HepG2 (cell line): ENCODE measurements around the gene TMEM229B. TPM values are rescaled to one million over a fixed set of nuclear protein-coding genes. Genes with fewer than 3 reads are reported as not detected.

Source experiments
- CCAR2 ChIP-seq: fragments of 200-400 bp; formaldehyde crosslinking; optimal IDR thresholded peaks from 2 replicates; pipeline ENCODE3; 2018; ENCODE audit warnings: low read depth, mild to moderate bottlenecking, low read length, moderate library complexity
- ELF1 ChIP-seq: sonication (generic); formaldehyde crosslinking; IDR thresholded peaks from 2 replicates; pipeline ENCODE4 v1.4.0; 2020; ENCODE audit warnings: missing genetic modification reagents
- HOXA3 ChIP-seq: sonication (generic); formaldehyde crosslinking; IDR thresholded peaks from 2 replicates; pipeline ENCODE4 v1.5.0; 2020; ENCODE audit warnings: missing genetic modification reagents
- MED1 ChIP-seq: sonication (generic); formaldehyde crosslinking; IDR thresholded peaks from 2 replicates; pipeline ENCODE4 v1.4.0; 2020; ENCODE audit warnings: missing genetic modification reagents
- MYC ChIP-seq: sonication (generic); formaldehyde crosslinking; IDR thresholded peaks from 2 replicates; pipeline ENCODE4 v1.9.0; 2021; ENCODE audit warnings: missing genetic modification reagents, borderline replicate concordance
- PLRG1 ChIP-seq: fragments of 450-650 bp; conservative IDR thresholded peaks from 2 replicates; pipeline ENCODE4 v1.6.1; 2016
- RFX1 ChIP-seq: fragments of 450-650 bp; IDR thresholded peaks from 2 replicates; pipeline ENCODE4 v1.6.1; 2017
- RFX5 ChIP-seq: IDR thresholded peaks from 2 replicates; pipeline ENCODE4 v1.6.1; 2011; ENCODE audit warnings: low read depth, low read length, improper control_type of control experiment
- SRF ChIP-seq: IDR thresholded peaks from 2 replicates; pipeline ENCODE4 v1.6.1; 2011; ENCODE audit warnings: mild to moderate bottlenecking, low read depth, low read length, moderate library complexity
- SRSF1 ChIP-seq: fragments of 200-400 bp; formaldehyde crosslinking; optimal IDR thresholded peaks from 2 replicates; pipeline ENCODE3; 2017; ENCODE audit warnings: mild to moderate bottlenecking, low read depth, low read length, moderate library complexity
- TEAD3 ChIP-seq: optimal IDR thresholded peaks from 2 replicates; pipeline ENCODE3; 2016; ENCODE audit warnings: borderline replicate concordance
- WIZ ChIP-seq: sonication (generic); formaldehyde crosslinking; IDR thresholded peaks from 2 replicates; pipeline ENCODE4 v1.5.1; 2020; ENCODE audit warnings: mild to moderate bottlenecking, missing genetic modification reagents
- ZNF225 ChIP-seq: sonication (generic); formaldehyde crosslinking; IDR thresholded peaks from 2 replicates; pipeline ENCODE4 v1.4.0; 2020; ENCODE audit warnings: mild to moderate bottlenecking, missing genetic modification reagents
- ZNF484 ChIP-seq: sonication (generic); formaldehyde crosslinking; IDR thresholded peaks from 2 replicates; pipeline ENCODE4 v1.5.1; 2020; ENCODE audit warnings: mild to moderate bottlenecking, low read depth, missing genetic modification reagents, borderline replicate concordance
- polyA plus RNA-seq, 8 experiments: library from polyadenylated mRNA; depleted of rRNA in 3 of 8; stranded (reverse) in 7 of 8; unstranded in 1 of 8; fragments of >200 nt; fragmentation: Illumina TruSeq in 4 of 8; extraction: Trizol in 4 of 8; gene quantifications; 2 replicates each; pipeline versions ENCODE4 v1.2.1 to v1.2.3, GENCODE V29; 2011 to 2016; ENCODE audit warnings: low read depth in 4 of 8, missing spikeins in 1 of 8, mixed read lengths in 1 of 8; ENCODE audit not compliant: insufficient read depth in 1 of 8
- total RNA-seq, 5 experiments: library from RNA; depleted of rRNA; stranded (reverse); fragments of >200 nt; fragmentation: Illumina TruSeq; extraction: Trizol; gene quantifications; 2 replicates each; pipeline ENCODE4 v1.2.3, GENCODE V29; 2016; ENCODE audit warnings: low read depth in 1 of 5
- TF ChIP-seq, protein P1 (sequence below): sonication (generic); formaldehyde crosslinking; IDR thresholded peaks from 2 replicates; pipeline ENCODE4 v1.8.1; 2023; ENCODE audit warnings: mild to moderate bottlenecking, inconsistent platforms, moderate library complexity, missing genetic modification reagents, borderline replicate concordance
- TF ChIP-seq, protein P2 (sequence below): sonication (generic); formaldehyde crosslinking; IDR thresholded peaks from 2 replicates; pipeline ENCODE4 v1.4.0; 2020; ENCODE audit warnings: missing genetic modification reagents
- TF ChIP-seq, protein P3 (sequence below): sonication (generic); formaldehyde crosslinking; IDR thresholded peaks from 2 replicates; pipeline ENCODE4 v1.5.1; 2020; ENCODE audit warnings: mild to moderate bottlenecking, missing genetic modification reagents, moderate library complexity
- TF ChIP-seq, protein P4 (sequence below): IDR thresholded peaks from 2 replicates; pipeline ENCODE4 v1.6.1; 2016
- TF ChIP-seq, protein P5 (sequence below): sonication (generic); formaldehyde crosslinking; IDR thresholded peaks from 2 replicates; pipeline ENCODE4 v1.4.0; 2020; ENCODE audit warnings: missing genetic modification reagents

Gene TMEM229B
- total and polyA plus RNA-seq, 2 of the 13 experiments (the other 11 are each of a cell fraction or from before 2014, with no cell fraction given): 0.69 to 1.1 TPM

DNA sequence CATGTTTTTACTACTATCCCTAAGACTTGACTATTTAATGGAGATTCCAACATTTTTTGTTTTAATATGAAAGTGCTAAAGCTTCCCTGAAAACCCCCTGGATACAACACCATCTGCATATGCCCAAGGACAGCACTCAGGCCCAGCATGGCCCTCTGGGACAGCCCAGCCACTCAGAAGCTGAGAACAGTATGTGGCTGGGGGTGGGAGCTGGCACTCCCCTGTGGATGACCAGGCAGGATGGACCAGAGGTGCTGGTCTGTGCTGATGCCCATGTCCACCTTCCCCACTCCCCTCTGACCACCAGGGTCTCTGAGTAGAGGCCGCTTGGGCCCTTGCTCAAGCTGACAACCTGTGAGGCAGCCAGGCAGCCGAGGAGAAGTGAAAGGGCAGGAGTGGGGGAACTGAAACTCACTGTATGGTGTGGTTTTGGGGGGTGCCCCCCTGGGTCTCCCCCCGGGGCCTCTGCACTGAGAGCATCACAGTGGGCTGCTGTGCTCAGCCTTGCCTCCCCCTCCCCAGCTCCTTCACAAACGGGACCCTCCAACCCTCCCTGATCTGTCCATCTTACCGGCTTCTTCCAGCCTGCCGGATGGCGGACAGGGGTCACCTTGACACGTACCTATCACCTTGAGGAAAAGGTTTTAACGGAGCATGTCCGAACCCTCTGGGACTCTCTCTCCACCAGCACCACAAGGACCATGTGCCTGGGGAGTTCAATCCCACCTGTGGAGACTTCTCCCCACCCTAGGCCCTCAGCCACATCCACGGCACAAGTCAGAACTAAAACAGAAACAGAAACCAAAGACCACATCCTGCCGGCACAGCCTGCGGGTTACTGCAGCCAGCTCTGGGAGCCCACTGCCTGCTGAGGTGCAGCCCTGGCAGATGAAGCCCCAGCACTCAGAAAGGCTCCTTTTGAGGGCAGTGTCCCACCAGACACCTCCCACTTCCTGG, at the start of gene TMEM229B (continued):
- TF ChIP-seq, protein P1, sequence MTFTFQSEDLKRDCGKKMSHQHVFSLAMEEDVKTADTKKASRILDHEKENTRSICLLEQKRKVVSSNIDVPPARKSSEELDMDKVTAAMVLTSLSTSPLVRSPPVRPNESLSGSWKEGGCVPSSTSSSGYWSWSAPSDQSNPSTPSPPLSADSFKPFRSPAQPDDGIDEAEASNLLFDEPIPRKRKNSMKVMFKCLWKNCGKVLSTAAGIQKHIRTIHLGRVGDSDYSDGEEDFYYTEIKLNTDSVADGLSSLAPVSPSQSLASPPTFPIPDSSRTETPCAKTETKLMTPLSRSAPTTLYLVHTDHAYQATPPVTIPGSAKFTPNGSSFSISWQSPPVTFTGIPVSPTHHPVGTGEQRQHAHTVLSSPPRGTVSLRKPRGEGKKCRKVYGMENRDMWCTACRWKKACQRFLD (CRISPR knock-in tag): no peak
- TF ChIP-seq MED1 (CRISPR knock-in tag) (no peak), RFX1 (no peak), ZNF484 (CRISPR knock-in tag) (no peak), CCAR2 (no peak), SRSF1 (no peak), MYC (CRISPR knock-in tag) (peak; percentile 12; the same call in 1 of the 2 replicates), PLRG1 (no peak), ZNF225 (CRISPR knock-in tag) (0 out of 2 replicates have a peak, but pooled peaks have one; percentile 50), WIZ (CRISPR knock-in tag) (no peak), SRF (no peak), HOXA3 (CRISPR knock-in tag) (no peak), ELF1 (CRISPR knock-in tag) (peak; percentile 49; the same call in 1 of the 2 replicates), RFX5 (no peak), TEAD3 (peak; percentile 13)
- TF ChIP-seq, protein P2, sequence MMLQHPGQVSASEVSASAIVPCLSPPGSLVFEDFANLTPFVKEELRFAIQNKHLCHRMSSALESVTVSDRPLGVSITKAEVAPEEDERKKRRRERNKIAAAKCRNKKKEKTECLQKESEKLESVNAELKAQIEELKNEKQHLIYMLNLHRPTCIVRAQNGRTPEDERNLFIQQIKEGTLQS: no peak
- TF ChIP-seq, protein P3, sequence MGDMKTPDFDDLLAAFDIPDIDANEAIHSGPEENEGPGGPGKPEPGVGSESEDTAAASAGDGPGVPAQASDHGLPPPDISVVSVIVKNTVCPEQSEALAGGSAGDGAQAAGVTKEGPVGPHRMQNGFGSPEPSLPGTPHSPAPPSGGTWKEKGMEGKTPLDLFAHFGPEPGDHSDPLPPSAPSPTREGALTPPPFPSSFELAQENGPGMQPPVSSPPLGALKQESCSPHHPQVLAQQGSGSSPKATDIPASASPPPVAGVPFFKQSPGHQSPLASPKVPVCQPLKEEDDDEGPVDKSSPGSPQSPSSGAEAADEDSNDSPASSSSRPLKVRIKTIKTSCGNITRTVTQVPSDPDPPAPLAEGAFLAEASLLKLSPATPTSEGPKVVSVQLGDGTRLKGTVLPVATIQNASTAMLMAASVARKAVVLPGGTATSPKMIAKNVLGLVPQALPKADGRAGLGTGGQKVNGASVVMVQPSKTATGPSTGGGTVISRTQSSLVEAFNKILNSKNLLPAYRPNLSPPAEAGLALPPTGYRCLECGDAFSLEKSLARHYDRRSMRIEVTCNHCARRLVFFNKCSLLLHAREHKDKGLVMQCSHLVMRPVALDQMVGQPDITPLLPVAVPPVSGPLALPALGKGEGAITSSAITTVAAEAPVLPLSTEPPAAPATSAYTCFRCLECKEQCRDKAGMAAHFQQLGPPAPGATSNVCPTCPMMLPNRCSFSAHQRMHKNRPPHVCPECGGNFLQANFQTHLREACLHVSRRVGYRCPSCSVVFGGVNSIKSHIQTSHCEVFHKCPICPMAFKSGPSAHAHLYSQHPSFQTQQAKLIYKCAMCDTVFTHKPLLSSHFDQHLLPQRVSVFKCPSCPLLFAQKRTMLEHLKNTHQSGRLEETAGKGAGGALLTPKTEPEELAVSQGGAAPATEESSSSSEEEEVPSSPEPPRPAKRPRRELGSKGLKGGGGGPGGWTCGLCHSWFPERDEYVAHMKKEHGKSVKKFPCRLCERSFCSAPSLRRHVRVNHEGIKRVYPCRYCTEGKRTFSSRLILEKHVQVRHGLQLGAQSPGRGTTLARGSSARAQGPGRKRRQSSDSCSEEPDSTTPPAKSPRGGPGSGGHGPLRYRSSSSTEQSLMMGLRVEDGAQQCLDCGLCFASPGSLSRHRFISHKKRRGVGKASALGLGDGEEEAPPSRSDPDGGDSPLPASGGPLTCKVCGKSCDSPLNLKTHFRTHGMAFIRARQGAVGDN: peak; percentile 62
- TF ChIP-seq, protein P4, sequence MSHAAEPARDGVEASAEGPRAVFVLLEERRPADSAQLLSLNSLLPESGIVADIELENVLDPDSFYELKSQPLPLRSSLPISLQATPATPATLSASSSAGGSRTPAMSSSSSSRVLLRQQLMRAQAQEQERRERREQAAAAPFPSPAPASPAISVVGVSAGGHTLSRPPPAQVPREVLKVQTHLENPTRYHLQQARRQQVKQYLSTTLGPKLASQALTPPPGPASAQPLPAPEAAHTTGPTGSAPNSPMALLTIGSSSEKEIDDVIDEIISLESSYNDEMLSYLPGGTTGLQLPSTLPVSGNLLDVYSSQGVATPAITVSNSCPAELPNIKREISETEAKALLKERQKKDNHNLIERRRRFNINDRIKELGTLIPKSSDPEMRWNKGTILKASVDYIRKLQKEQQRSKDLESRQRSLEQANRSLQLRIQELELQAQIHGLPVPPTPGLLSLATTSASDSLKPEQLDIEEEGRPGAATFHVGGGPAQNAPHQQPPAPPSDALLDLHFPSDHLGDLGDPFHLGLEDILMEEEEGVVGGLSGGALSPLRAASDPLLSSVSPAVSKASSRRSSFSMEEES: no peak
- TF ChIP-seq, protein P5, sequence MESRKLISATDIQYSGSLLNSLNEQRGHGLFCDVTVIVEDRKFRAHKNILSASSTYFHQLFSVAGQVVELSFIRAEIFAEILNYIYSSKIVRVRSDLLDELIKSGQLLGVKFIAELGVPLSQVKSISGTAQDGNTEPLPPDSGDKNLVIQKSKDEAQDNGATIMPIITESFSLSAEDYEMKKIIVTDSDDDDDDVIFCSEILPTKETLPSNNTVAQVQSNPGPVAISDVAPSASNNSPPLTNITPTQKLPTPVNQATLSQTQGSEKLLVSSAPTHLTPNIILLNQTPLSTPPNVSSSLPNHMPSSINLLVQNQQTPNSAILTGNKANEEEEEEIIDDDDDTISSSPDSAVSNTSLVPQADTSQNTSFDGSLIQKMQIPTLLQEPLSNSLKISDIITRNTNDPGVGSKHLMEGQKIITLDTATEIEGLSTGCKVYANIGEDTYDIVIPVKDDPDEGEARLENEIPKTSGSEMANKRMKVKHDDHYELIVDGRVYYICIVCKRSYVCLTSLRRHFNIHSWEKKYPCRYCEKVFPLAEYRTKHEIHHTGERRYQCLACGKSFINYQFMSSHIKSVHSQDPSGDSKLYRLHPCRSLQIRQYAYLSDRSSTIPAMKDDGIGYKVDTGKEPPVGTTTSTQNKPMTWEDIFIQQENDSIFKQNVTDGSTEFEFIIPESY (CRISPR knock-in tag): no peak
